ENCODE data around the gene KLHL12. TPM values are rescaled to one million over a fixed set of nuclear protein-coding genes. Genes with fewer than 3 reads are reported as not detected.
A peak's percentile ranks its signal among the peaks of the same experiment; 100 is the strongest.

The KLHL12 gene
- total RNA-seq, 1 donor from 2014 or later: 24.0 TPM

- no peak overlapping the region for H3K27ac Mint-ChIP-seq (ENCODE audit: unreplicated experiment)
- TF ChIP-seq CTCF (IDR thresholded peaks at IDR 0.05): no peak
- H3K27me3 Mint-ChIP-seq (ENCODE audit: low read depth): peaks cover under 1% of the 10 kb centered on the region
- no peak for DNase-seq (ENCODE audit: low spot score)
- H3K4me3 Mint-ChIP-seq (ENCODE audit: unreplicated experiment): no peak overlapping the region
- H3K36me3 Mint-ChIP-seq (ENCODE audit: low read depth): no peaks in the 10 kb centered on the region
- H3K4me1 Mint-ChIP-seq (ENCODE audit: low read depth): peaks cover 4% of the 10 kb centered on the region
- H3K9me3 Mint-ChIP-seq (ENCODE audit: low read depth): no peaks in the 10 kb centered on the region
Observed at GRCh38 chr1:202871367-202871766, 55.7 kb downstream of the KLHL12 start.

GRCh38 chr1:202862679-202863560, 64.1 kb downstream of the KLHL12 start:
- Mint-ChIP-seq H3K36me3 (ENCODE audit: low read depth) (no peaks in the 10 kb centered on the region), H3K27ac (ENCODE audit: unreplicated experiment) (no peak overlapping the region), H3K4me3 (ENCODE audit: unreplicated experiment) (peak overlapping the region; percentile 9), H3K4me1 (ENCODE audit: low read depth) (peaks cover 13% of the 10 kb centered on the region), H3K27me3 (ENCODE audit: low read depth) (peaks cover 12% of the 10 kb centered on the region), H3K9me3 (ENCODE audit: low read depth) (no peaks in the 10 kb centered on the region)
- TF ChIP-seq CTCF (IDR thresholded peaks at IDR 0.05): no peak
- no peak for DNase-seq (ENCODE audit: low spot score)

DNA sequence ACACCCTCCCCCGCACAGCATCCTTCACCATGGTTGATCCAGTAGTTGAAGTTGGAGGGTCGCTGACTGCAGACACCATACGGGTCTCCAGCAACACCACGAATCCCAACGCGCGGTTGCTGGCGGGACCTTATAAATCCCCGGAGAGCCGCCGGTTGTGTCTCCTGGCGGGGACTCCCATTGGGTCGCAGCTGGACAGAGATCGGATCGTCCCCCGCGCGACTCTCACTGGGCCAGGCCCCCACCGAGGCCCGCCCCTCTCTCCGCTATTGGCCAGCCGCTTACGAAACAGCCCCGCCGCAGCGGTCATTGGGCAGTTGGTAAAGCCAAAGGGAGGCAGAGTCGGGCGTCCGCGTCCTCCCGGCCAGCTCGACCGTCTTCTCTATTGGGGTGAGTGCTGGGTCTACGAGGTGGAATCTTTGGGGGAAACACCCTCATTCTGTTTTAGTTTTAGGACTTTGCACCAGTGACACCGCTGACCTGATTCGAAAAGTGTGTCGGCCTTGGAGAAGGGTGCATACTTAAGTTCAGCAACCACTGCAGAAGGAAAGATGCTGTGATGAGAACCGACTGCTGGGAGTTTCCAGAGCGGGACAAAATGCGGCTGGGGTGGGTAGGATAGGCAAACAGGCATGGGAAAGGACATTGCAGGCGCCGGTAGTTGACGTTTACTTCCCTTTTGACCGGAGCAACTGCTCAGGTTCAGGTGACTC, 65.5 kb downstream of the KLHL12 start:
- DNase-seq (ENCODE audit: low spot score): peak; percentile 96
- H3K4me1 Mint-ChIP-seq (ENCODE audit: low read depth): peaks cover 13% of the 10 kb centered on the region
- H3K36me3 Mint-ChIP-seq (ENCODE audit: low read depth): no peaks in the 10 kb centered on the region
- H3K9me3 Mint-ChIP-seq (ENCODE audit: low read depth): no peaks in the 10 kb centered on the region
- no peak for TF ChIP-seq CTCF (IDR thresholded peaks at IDR 0.05)
- H3K27ac Mint-ChIP-seq (ENCODE audit: unreplicated experiment): peak overlapping the region; percentile 83
- H3K4me3 Mint-ChIP-seq (ENCODE audit: unreplicated experiment): peak overlapping the region; percentile 92
- H3K27me3 Mint-ChIP-seq (ENCODE audit: low read depth): peaks cover 12% of the 10 kb centered on the region

GRCh38 chr1:202860744-202861419, 66.2 kb downstream of the KLHL12 start:
- DNase-seq (ENCODE audit: low spot score): no peak
- Mint-ChIP-seq H3K36me3 (ENCODE audit: low read depth) (no peaks in the 10 kb centered on the region), H3K27ac (ENCODE audit: unreplicated experiment) (peak overlapping the region; percentile 83)

More at GRCh38 chr1:202860744-202861419, 66.2 kb downstream of the KLHL12 start:
- Mint-ChIP-seq H3K4me1 (ENCODE audit: low read depth) (peaks cover 13% of the 10 kb centered on the region), H3K9me3 (ENCODE audit: low read depth) (no peaks in the 10 kb centered on the region), H3K4me3 (ENCODE audit: unreplicated experiment) (peak overlapping the region; percentile 92), H3K27me3 (ENCODE audit: low read depth) (peaks cover 8% of the 10 kb centered on the region)
- TF ChIP-seq CTCF (IDR thresholded peaks at IDR 0.05): peak; percentile 34
